ENCODE results near the gene DOLPP1. TPM values are rescaled to one million over a fixed set of nuclear protein-coding genes. Genes with fewer than 3 reads are reported as not detected.

Gene DOLPP1
- polyA plus RNA-seq, 1 of the 3 experiments (the other 2 are of a cell fraction) = 19.9 TPM

DNA sequence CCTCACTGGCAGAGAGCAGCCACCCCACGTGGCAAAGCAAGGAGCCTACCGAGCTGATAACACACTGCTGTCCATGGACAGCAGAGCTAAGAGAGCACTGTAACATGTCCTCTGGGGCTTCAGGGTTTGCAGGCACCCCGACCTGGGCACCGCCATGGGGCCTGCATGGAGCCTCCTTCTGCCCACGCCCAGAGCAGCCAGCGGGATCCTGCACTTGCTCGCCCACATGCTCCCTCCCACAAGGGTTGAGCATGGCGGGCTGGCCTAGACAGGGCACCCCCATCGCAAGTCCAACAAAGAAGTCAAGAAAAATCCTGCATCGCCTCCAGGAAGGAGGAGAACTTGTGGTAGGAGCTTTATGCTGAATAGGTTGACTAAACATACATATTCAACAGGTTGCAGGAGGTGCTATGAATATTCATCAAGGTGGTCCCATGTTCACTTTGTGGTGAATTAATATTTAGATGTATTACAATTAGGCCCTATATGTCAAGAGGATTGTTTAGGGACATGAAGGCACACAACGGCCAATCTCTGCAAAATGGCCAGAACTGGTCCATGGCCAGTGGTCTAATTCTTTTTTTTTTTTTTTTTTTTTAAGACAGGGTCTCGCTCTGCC lies 48.3 kb upstream of the DOLPP1 start:
- WGBS (ENCODE audit: low lambda C conversion rate) = 89% methylated on average over 6 of the region's 12 CpGs
- CTCF ChIA-PET = interaction anchor here (0.7 to 1.1 kb wide), 3 partner anchors 10 to 25 kb away, joined by 4 to 5 read pairs (median 4); no protein-coding TSS in a partner anchor
- TF ChIP-seq RCOR1 (IDR thresholded peaks at IDR 0.05; ENCODE audit: low read length) (no peak), EZH2phosphoT487 (IDR thresholded peaks at IDR 0.05; ENCODE audit: borderline replicate concordance, low read depth) (no peak), ELF1 (IDR thresholded peaks at IDR 0.05) (no peak), EP300 (IDR thresholded peaks at IDR 0.05; ENCODE audit: borderline replicate concordance in 1 of 2, low read depth in 1 of 2, low read length in 1 of 2) (no peak), CHD2 (IDR thresholded peaks at IDR 0.05; ENCODE audit: low read length, partially characterized antibody) (no peak), GATA2 (CRISPR knock-in tag; IDR thresholded peaks at IDR 0.05) (no peak), FOSL2 (IDR thresholded peaks at IDR 0.05; ENCODE audit: borderline replicate concordance, low read depth) (no peak), SIN3A (IDR thresholded peaks at IDR 0.05; ENCODE audit: borderline replicate concordance, low read depth, low read length) (no peak), NRF1 (IDR thresholded peaks at IDR 0.05; ENCODE audit: low read depth, low read length) (no peak), FOXM1 (IDR thresholded peaks at IDR 0.05; ENCODE audit: low read depth) (no peak)
- TF ChIP-seq, protein P1, sequence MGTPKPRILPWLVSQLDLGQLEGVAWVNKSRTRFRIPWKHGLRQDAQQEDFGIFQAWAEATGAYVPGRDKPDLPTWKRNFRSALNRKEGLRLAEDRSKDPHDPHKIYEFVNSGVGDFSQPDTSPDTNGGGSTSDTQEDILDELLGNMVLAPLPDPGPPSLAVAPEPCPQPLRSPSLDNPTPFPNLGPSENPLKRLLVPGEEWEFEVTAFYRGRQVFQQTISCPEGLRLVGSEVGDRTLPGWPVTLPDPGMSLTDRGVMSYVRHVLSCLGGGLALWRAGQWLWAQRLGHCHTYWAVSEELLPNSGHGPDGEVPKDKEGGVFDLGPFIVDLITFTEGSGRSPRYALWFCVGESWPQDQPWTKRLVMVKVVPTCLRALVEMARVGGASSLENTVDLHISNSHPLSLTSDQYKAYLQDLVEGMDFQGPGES (IDR thresholded peaks at IDR 0.05; ENCODE audit: low read depth, low read length) = no peak
- TF ChIP-seq, protein P2, sequence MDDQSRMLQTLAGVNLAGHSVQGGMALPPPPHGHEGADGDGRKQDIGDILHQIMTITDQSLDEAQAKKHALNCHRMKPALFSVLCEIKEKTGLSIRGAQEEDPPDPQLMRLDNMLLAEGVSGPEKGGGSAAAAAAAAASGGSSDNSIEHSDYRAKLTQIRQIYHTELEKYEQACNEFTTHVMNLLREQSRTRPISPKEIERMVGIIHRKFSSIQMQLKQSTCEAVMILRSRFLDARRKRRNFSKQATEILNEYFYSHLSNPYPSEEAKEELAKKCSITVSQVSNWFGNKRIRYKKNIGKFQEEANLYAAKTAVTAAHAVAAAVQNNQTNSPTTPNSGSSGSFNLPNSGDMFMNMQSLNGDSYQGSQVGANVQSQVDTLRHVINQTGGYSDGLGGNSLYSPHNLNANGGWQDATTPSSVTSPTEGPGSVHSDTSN (IDR thresholded peaks at IDR 0.05) = no peak
- TF ChIP-seq, protein P3, sequence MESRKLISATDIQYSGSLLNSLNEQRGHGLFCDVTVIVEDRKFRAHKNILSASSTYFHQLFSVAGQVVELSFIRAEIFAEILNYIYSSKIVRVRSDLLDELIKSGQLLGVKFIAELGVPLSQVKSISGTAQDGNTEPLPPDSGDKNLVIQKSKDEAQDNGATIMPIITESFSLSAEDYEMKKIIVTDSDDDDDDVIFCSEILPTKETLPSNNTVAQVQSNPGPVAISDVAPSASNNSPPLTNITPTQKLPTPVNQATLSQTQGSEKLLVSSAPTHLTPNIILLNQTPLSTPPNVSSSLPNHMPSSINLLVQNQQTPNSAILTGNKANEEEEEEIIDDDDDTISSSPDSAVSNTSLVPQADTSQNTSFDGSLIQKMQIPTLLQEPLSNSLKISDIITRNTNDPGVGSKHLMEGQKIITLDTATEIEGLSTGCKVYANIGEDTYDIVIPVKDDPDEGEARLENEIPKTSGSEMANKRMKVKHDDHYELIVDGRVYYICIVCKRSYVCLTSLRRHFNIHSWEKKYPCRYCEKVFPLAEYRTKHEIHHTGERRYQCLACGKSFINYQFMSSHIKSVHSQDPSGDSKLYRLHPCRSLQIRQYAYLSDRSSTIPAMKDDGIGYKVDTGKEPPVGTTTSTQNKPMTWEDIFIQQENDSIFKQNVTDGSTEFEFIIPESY (IDR thresholded peaks at IDR 0.05; ENCODE audit: borderline replicate concordance, low read depth) = no peak
- TF ChIP-seq, protein P4, sequence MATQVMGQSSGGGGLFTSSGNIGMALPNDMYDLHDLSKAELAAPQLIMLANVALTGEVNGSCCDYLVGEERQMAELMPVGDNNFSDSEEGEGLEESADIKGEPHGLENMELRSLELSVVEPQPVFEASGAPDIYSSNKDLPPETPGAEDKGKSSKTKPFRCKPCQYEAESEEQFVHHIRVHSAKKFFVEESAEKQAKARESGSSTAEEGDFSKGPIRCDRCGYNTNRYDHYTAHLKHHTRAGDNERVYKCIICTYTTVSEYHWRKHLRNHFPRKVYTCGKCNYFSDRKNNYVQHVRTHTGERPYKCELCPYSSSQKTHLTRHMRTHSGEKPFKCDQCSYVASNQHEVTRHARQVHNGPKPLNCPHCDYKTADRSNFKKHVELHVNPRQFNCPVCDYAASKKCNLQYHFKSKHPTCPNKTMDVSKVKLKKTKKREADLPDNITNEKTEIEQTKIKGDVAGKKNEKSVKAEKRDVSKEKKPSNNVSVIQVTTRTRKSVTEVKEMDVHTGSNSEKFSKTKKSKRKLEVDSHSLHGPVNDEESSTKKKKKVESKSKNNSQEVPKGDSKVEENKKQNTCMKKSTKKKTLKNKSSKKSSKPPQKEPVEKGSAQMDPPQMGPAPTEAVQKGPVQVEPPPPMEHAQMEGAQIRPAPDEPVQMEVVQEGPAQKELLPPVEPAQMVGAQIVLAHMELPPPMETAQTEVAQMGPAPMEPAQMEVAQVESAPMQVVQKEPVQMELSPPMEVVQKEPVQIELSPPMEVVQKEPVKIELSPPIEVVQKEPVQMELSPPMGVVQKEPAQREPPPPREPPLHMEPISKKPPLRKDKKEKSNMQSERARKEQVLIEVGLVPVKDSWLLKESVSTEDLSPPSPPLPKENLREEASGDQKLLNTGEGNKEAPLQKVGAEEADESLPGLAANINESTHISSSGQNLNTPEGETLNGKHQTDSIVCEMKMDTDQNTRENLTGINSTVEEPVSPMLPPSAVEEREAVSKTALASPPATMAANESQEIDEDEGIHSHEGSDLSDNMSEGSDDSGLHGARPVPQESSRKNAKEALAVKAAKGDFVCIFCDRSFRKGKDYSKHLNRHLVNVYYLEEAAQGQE (IDR thresholded peaks at IDR 0.05; ENCODE audit: low read depth, low read length) = no peak

More for the DNA sequence above, 48.3 kb upstream of the DOLPP1 start:
- no peak overlapping the region for H3K9ac ChIP-seq
- no peak for DNase-seq
- H3K4me3 ChIP-seq (ENCODE audit: low read depth in 2 of 2, low read length in 1 of 2) = no peak overlapping the region
- H3K9me2 ChIP-seq = no peaks in the 10 kb centered on the region
- H4K20me1 ChIP-seq (ENCODE audit: insufficient read depth) = no peaks in the 10 kb centered on the region; the same call in 1 of the 2 replicates
- H3K27ac ChIP-seq (ENCODE audit: low read depth in 2 of 2, low read length in 1 of 2) = no peak overlapping the region
- H2AFZ ChIP-seq (ENCODE audit: low read depth) = no peak overlapping the region
- peaks cover 3 to 10% of the 10 kb centered on the region in 2 experiments; a peak in 3 of 4 replicates for H3K4me1 ChIP-seq (ENCODE audit: control insufficient read depth in 1 of 2, insufficient read depth in 2 of 2, low read depth in 1 of 2, low read length in 1 of 2)
- H3F3A ChIP-seq (replicated peaks; ENCODE audit: insufficient read depth) = no peaks in the 10 kb centered on the region
- H3K79me2 ChIP-seq (ENCODE audit: insufficient read depth) = peaks cover 13% of the 10 kb centered on the region
- no peaks in the 10 kb centered on the region for H3K36me3 ChIP-seq (replicated peaks in 1 of 2; ENCODE audit: control insufficient read depth in 1 of 2, insufficient read depth in 2 of 2, low read length in 1 of 2)
- H3K9me3 ChIP-seq = no peaks in the 10 kb centered on the region
- H3K27me3 ChIP-seq (ENCODE audit: insufficient read depth) = no peaks in the 10 kb centered on the region
- POLR2A ChIA-PET = interaction anchor here (1.1 kb wide), 1 partner anchor 43 kb away, joined by 3 read pairs; no protein-coding TSS in a partner anchor
- no peak overlapping the region for H3K4me2 ChIP-seq

Data from SK-N-SH (cell line).